Right lobe of liver (tissue), 4 donors: ENCODE measurements around the gene TXNL1.

Source experiments
- CTCF ChIP-seq, 4 donors: fragments of 200-600 bp in 3 of 4; fragments of 450-650 bp in 1 of 4; IDR thresholded peaks; one replicate each; pipeline versions ENCODE4 v1.5.1 to v1.8.0; 2016 to 2022; ENCODE audit warnings: antibody characterized with exemption in 4 of 4, mild to moderate bottlenecking in 2 of 4
- POLR2A ChIP-seq: fragments of 450-650 bp; IDR thresholded peaks from one replicate; pipeline ENCODE4 v1.6.1; 2017; ENCODE audit warnings: antibody characterized with exemption, mild to moderate bottlenecking
- donor health status: DM: no; HTN: no; CAD: no.
- donor health status: DM: no; HTN: no; CAD: no.
- donor health status: DM: no; HTN: yes; CAD: no.

- TF ChIP-seq CTCF (IDR thresholded peaks at IDR 0.05) (peak in 1 of 4 donors; percentile 2), POLR2A (peak; percentile 88)
These were observed at the start of gene TXNL1 for GRCh38 chr18:56638232-56639103.
